ENCODE measurements around the gene SLF2.
"Not testable (repeated sequence)": the region's sequence is repeated elsewhere in the genome, so short reads cannot be mapped to it uniquely, and the experiment has no call there.

Gene SLF2

GRCh38 chr10:100878291-100878910 is 34.4 kb upstream of the SLF2 start:
- DNase-seq = no peak

- no peak for DNase-seq
Observed at GRCh38 chr10:100879741-100880360, 32.9 kb upstream of the SLF2 start.

- DNase-seq = no peak
Observed at GRCh38 chr10:100881556-100882213, 31.1 kb upstream of the SLF2 start.

- no peak for DNase-seq
Observed at GRCh38 chr10:100882252-100882651, 30.5 kb upstream of the SLF2 start.

GRCh38 chr10:100882671-100883311 is 30.0 kb upstream of the SLF2 start:
- no peak for DNase-seq

GRCh38 chr10:100883312-100883821 is 29.4 kb upstream of the SLF2 start:
- DNase-seq = no peak

- not testable (repeated sequence) for DNase-seq
Observed at GRCh38 chr10:100885611-100886010, 27.2 kb upstream of the SLF2 start.

GRCh38 chr10:100886091-100886490 is 26.7 kb upstream of the SLF2 start:
- no peak for DNase-seq

- DNase-seq = no peak
Observed at GRCh38 chr10:100886521-100886920, 26.2 kb upstream of the SLF2 start.

GRCh38 chr10:100886963-100887362 is 25.8 kb upstream of the SLF2 start:
- no peak for DNase-seq

GRCh38 chr10:100887761-100888296 is 24.9 kb upstream of the SLF2 start:
- DNase-seq = no peak

- no peak for DNase-seq
Observed at GRCh38 chr10:100888957-100889356, 23.8 kb upstream of the SLF2 start.

- no peak for DNase-seq
Observed at GRCh38 chr10:100889546-100889945, 23.2 kb upstream of the SLF2 start.

GRCh38 chr10:100890141-100890672 is 22.6 kb upstream of the SLF2 start:
- no peak for DNase-seq

- DNase-seq = no peak
Observed at GRCh38 chr10:100890673-100891317, 22.0 kb upstream of the SLF2 start.

GRCh38 chr10:100894033-100894432 is 18.7 kb upstream of the SLF2 start:
- DNase-seq = no peak

- DNase-seq = no peak
Observed at GRCh38 chr10:100894589-100895294, 18.0 kb upstream of the SLF2 start.

- DNase-seq = no peak
Observed at GRCh38 chr10:100895346-100895745, 17.4 kb upstream of the SLF2 start.

GRCh38 chr10:100895896-100896295 is 16.9 kb upstream of the SLF2 start:
- no peak for DNase-seq

GRCh38 chr10:100896876-100897461 is 15.8 kb upstream of the SLF2 start:
- no peak for DNase-seq

- DNase-seq = no peak
Observed at GRCh38 chr10:100897976-100898375, 14.8 kb upstream of the SLF2 start.

GRCh38 chr10:100899171-100899570 is 13.6 kb upstream of the SLF2 start:
- no peak for DNase-seq

Measured in DMS79 (cell line).